Erythroblast (primary cell): ENCODE measurements around the gene CTAGE1.

ENCODE experiments used
- GATA1 ChIP-seq: IDR thresholded peaks from 2 replicates; pipeline ENCODE4 v1.6.1; 2011; ENCODE audit warnings: low read depth, mild to moderate bottlenecking, control low read depth, low read length, moderate library complexity
- POLR2A ChIP-seq: IDR thresholded peaks from 2 replicates; pipeline ENCODE4 v1.6.1; 2011; ENCODE audit warnings: mild to moderate bottlenecking, low read length

DNA sequence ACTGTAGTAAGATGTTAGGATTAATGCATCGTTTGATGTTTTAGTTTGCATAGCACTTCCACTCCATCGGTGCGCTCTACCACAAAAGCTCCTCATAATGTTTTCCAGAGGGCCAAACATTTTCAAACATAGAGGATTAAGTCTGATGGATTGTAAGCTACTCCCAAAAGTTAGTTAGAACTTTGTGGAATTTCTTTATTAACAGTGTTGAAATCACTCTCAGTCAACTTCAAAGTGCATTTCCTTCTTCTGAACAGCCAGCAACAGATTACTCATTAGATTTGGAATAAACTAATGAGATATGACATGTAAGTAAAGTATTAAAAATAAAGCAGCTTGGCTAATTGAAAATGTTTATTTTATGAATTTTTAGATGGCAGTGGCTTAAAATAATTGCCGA is 30.1 kb upstream of the CTAGE1 start:
- TF ChIP-seq POLR2A (no peak), GATA1 (no peak)
